ENCODE results near the gene RASGRP2.

The RASGRP2 gene

GRCh38 chr11:64694026-64694755, 49.8 kb downstream of the RASGRP2 start:
- no peak for DNase-seq

- no peak for DNase-seq
These were observed 51.1 kb downstream of the RASGRP2 start for GRCh38 chr11:64692764-64693331.

DNA sequence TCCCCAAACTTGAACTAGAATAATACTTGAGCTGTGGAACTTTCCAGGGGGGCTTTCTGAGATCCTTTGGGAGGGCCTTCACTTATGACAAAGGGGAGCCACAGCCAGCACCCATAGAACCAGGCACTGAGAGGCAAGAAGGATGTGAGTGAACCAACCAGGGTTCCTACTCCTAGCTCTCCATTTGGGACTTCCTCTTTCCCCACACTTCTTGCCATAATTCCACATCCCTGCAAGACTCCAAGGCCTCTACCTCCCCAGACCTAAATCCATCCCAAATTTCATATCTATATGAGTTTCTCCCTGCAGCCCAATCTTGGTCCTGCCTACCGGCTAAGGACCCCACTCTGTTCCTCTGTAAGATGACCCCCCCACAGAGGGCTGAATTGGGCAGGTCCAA, 52.4 kb downstream of the RASGRP2 start:
- DNase-seq: no peak

GRCh38 chr11:64690235-64690634, 53.7 kb downstream of the RASGRP2 start:
- DNase-seq: no peak

DNA sequence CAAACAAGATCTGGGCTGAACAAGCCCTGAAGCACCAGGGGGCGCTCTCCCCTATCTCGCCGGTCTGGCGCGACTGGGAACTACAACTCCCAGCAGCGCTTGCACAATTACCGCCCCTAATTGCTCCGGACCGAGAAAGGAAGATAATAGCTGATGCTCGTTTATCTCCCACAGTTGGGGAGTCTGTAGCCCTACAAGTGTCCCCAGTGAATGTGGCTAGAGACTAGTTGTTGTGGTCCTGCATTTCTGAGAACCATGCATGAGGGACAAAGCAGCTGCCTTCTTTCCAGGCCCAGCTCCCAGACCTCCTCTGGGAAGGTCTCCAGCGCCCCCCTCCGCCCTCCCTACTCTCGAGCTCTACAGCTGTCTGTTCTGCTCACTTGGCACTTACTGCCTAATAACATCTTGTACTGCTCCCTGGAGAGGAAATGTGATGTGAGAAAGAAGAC, 55.4 kb downstream of the RASGRP2 start:
- peak; percentile 91 for DNase-seq

GRCh38 chr11:64687643-64688533, 56.1 kb downstream of the RASGRP2 start:
- DNase-seq: no peak

- no peak for DNase-seq
These were observed 56.7 kb downstream of the RASGRP2 start for GRCh38 chr11:64687204-64687603.

- no peak for DNase-seq
These were observed 57.3 kb downstream of the RASGRP2 start for GRCh38 chr11:64686466-64687170.

DNA sequence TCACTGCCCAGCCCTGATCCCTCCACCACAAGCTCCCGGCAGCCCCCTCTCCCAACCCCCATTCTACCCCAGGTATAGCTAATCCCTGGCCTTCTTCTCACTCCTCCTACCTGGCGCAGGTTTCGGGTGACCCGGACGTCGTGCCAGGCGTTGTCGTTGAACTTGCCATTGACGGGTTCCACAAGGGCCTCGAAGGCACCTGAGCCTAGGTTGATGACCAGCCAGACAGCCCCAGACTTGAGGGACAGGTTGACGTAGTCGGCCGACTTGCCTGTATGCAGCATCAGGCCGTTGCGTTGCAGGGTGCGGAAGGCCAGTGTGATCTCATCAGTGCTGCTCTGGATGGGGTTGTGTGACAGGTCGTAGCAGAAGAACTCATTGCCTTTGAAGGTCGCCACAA, 58.4 kb downstream of the RASGRP2 start:
- DNase-seq: no peak

- no peak for DNase-seq
These were observed 59.6 kb downstream of the RASGRP2 start for GRCh38 chr11:64684357-64684756.

DNA sequence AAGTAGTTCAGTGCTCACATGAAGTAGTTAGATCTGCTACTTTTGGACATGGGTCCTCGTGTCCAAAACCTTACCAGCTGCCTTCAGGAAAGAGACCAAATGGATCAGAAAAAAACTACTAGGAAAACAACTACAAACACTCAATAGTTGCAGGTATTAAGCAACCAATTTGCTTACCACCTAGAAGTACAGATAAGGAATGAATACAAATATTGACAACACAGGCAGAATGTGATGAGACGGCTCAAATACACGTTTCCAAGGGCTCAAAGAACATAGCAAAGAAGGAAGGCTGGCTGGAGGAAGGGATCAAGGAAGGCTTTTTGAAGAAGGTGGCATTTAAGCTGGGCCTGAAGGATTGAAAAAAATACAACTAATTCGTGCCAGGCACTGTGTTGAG, 62.8 kb downstream of the RASGRP2 start:
- no peak for DNase-seq

DNA sequence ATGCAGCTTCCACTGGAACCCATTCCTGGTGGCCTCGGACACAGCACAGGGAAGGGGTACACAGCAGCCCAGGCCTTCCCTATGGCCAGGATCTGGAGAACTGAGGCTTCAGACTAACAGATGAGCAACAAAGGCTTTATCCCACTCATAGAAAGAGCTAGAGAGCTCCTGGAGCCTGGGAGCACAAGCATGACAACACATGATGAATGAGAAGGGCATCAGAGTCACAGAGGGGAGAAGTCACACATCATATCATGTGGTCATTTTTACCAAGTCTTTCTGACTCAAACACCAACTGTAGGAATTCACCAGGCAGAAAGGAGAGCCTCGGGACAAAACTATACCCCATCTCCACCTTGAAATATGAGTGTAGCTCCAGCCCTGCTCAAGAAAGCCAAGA, 64.1 kb downstream of the RASGRP2 start:
- DNase-seq: no peak

- no peak for DNase-seq
These were observed 66.4 kb downstream of the RASGRP2 start for GRCh38 chr11:64677441-64678023.

All from activated T-cell treated with anti-CD3 and anti-CD28 coated beads, Interleukin-2, amount 50 U/mL, for 1 hour (primary cell).